NB4 (cell line): ENCODE results near the gene KIF9.

Experiments
- POLR2A ChIP-seq: IDR thresholded peaks from 2 replicates; pipeline ENCODE4 v1.6.1; 2011; ENCODE audit warnings: mild to moderate bottlenecking; ENCODE audit not compliant: insufficient read length; ENCODE audit errors: extremely low read depth
- TF ChIP-seq, protein P1 (sequence below): IDR thresholded peaks from one replicate; pipeline ENCODE4 v1.5.1; 2012; ENCODE audit warnings: low read depth, low read length

GRCh38 chr3:47270526-47270925 lies 12.1 kb downstream of the KIF9 start:
- TF ChIP-seq, protein P1, sequence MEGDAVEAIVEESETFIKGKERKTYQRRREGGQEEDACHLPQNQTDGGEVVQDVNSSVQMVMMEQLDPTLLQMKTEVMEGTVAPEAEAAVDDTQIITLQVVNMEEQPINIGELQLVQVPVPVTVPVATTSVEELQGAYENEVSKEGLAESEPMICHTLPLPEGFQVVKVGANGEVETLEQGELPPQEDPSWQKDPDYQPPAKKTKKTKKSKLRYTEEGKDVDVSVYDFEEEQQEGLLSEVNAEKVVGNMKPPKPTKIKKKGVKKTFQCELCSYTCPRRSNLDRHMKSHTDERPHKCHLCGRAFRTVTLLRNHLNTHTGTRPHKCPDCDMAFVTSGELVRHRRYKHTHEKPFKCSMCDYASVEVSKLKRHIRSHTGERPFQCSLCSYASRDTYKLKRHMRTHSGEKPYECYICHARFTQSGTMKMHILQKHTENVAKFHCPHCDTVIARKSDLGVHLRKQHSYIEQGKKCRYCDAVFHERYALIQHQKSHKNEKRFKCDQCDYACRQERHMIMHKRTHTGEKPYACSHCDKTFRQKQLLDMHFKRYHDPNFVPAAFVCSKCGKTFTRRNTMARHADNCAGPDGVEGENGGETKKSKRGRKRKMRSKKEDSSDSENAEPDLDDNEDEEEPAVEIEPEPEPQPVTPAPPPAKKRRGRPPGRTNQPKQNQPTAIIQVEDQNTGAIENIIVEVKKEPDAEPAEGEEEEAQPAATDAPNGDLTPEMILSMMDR = no peak
- TF ChIP-seq POLR2A = no peak
